K562 (cell line): Measurements from ENCODE around the gene RXRA. TPM values are rescaled to one million over a fixed set of nuclear protein-coding genes. Genes with fewer than 3 reads are reported as not detected.

ENCODE experiments used
- ATAC-seq: fragments of 200-7000 bp; cut with Tn5 transposase; 3 replicates; pipeline ENCODE4 v1.9.1; 2020; ENCODE audit warnings: moderate library complexity
- BruUV-seq: library from RNA; stranded (reverse); fragments of 400-500 nt; replicated peaks from 2 replicates; lab custom pipeline; 2021; lab: Mats Ljungman, UMichigan
- CTCF ChIA-PET: fragments of 300-600 bp; formaldehyde crosslinking; extraction: SDS; loops from one replicate; lab custom pipeline; 2021; ENCODE audit warnings: low intra/inter-chr PET ratio; lab: Yijun Ruan, JAX
- POLR2A ChIA-PET: fragments of 300-600, 350-650 bp; sonication (Branson Sonifier 250); formaldehyde crosslinking; extraction: SDS; loops from one replicate; lab custom pipeline; 2021; ENCODE audit warnings: antibody characterized with exemption, inconsistent platforms; lab: Yijun Ruan, JAX
- DNase-seq, 4 experiments: peaks; one replicate each; pipeline versions ENCODE4 v3.0.0 to v3.0.0-alpha.2; 2011 to 2018; ENCODE audit warnings: low spot score in 3 of 4, mixed read lengths in 3 of 4; ENCODE audit errors: extremely low read depth in 1 of 4
- FAIRE-seq: peaks from 2 replicates; lab custom pipeline; 2011; peaks lifted over from hg19 to GRCh38; lab: Jason Lieb, UNC
- H2AFZ ChIP-seq: 2 replicates; pipeline ENCODE4 v1.6.0; 2011; ENCODE audit warnings: low read depth, low read length, control low read depth, inconsistent platforms
- H3K27ac ChIP-seq: fragments of 200-600 bp; 3 replicates; pipeline ENCODE4 v1.8.0; 2011; ENCODE audit warnings: low read depth, mild to moderate bottlenecking, control low read depth, inconsistent platforms, low read length, moderate library complexity, mixed read lengths; ENCODE audit errors: extremely low read depth
- H3K27me3 ChIP-seq, 2 experiments: fragments of 300-600 bp in 1 of 2; 2 replicates in 1 of 2; 3 replicates in 1 of 2; pipeline versions ENCODE4 v1.6.0 to v1.8.0; 2011; ENCODE audit warnings: inconsistent platforms in 2 of 2, low read length in 2 of 2, mild to moderate bottlenecking in 1 of 2, mixed read lengths in 1 of 2, moderate library complexity in 1 of 2; ENCODE audit not compliant: control insufficient read depth in 2 of 2, insufficient read depth in 2 of 2
- H3K36me3 ChIP-seq: fragments of 300-600 bp; 3 replicates; pipeline ENCODE4 v1.8.0; 2011; ENCODE audit warnings: mild to moderate bottlenecking, low read length, inconsistent platforms; ENCODE audit not compliant: control insufficient read depth, insufficient read depth
- H3K4me1 ChIP-seq, 2 experiments: fragments of 200-600 bp in 1 of 2; replicated peaks in 1 of 2; 2 replicates in 1 of 2; 3 replicates in 1 of 2; pipeline versions ENCODE4 v1.5.1 to v1.8.0; 2011; ENCODE audit warnings: inconsistent platforms in 2 of 2, low read length in 2 of 2, mild to moderate bottlenecking in 1 of 2, mixed read lengths in 1 of 2, moderate library complexity in 1 of 2; ENCODE audit not compliant: control insufficient read depth in 2 of 2, insufficient read depth in 2 of 2
- H3K4me2 ChIP-seq: 2 replicates; pipeline ENCODE4 v1.6.1; 2011; ENCODE audit warnings: low read length, control low read depth, inconsistent platforms, mixed read lengths; ENCODE audit not compliant: insufficient read depth
- H3K4me3 ChIP-seq: fragments of 200-600 bp; sonication (generic), shearing (Covaris generic); 2 replicates; pipeline ENCODE4 v1.5.1; 2016; ENCODE audit warnings: control low read depth, inconsistent platforms
- H3K79me2 ChIP-seq: fragments of 200-600 bp; 3 replicates; pipeline ENCODE4 v1.8.0; 2011; ENCODE audit warnings: low read length, inconsistent platforms; ENCODE audit not compliant: control insufficient read depth, insufficient read depth
- H3K9ac ChIP-seq, 2 experiments: 2 replicates each; pipeline versions ENCODE4 v1.6.0 to v1.6.1; 2011; ENCODE audit warnings: low read depth in 2 of 2, low read length in 2 of 2, control low read depth in 1 of 2, inconsistent platforms in 1 of 2, mild to moderate bottlenecking in 1 of 2, mixed read lengths in 1 of 2; ENCODE audit not compliant: insufficient read depth in 1 of 2
- H3K9me1 ChIP-seq: one replicate; pipeline ENCODE4 v1.6.0; 2011; ENCODE audit warnings: inconsistent platforms, mild to moderate bottlenecking, low read length, moderate library complexity; ENCODE audit not compliant: control insufficient read depth, insufficient read depth
- H3K9me3 ChIP-seq: replicated peaks from 2 replicates; pipeline ENCODE4 v1.5.1; 2011; ENCODE audit warnings: low read depth, low read length, inconsistent platforms; ENCODE audit not compliant: control insufficient read depth, insufficient read depth
- H4K20me1 ChIP-seq: replicated peaks from 2 replicates; pipeline ENCODE4 v1.6.1; 2011; ENCODE audit warnings: low read length, inconsistent platforms, mixed read lengths; ENCODE audit not compliant: control insufficient read depth, insufficient read depth
- FOXJ2 ChIP-seq: fragments of 200-800 bp; sonication (Bioruptor generic); IDR thresholded peaks from 2 replicates; pipeline ENCODE4 v1.6.1; 2016; ENCODE audit warnings: missing genetic modification characterization, missing compliant biosample characterization
- GATA2 ChIP-seq: sonication (generic); formaldehyde crosslinking; IDR thresholded peaks from 2 replicates; pipeline ENCODE4 v1.4.0; 2020; ENCODE audit warnings: mild to moderate bottlenecking, missing genetic modification reagents
- MECOM ChIP-seq: fragments of 250-450 bp; sonication (Bioruptor Pico); IDR thresholded peaks from 2 replicates; pipeline ENCODE4 v1.8.0; 2022; ENCODE audit warnings: inconsistent platforms
- MTA3 ChIP-seq: fragments of 450-650 bp; formaldehyde crosslinking; IDR thresholded peaks from 2 replicates; pipeline ENCODE4 v1.6.1; 2017; ENCODE audit warnings: mild to moderate bottlenecking, borderline replicate concordance
- SMARCA5 ChIP-seq: fragments of 450-650 bp; IDR thresholded peaks from 2 replicates; pipeline ENCODE4 v1.6.1; 2016
- SRSF1 ChIP-seq: fragments of 200-400 bp; formaldehyde crosslinking; IDR thresholded peaks from 2 replicates; pipeline ENCODE4 v1.6.1; 2017; ENCODE audit warnings: mild to moderate bottlenecking, low read depth, low read length, moderate library complexity
- TBP ChIP-seq: optimal IDR thresholded peaks from 2 replicates; pipeline ENCODE3; 2011; ENCODE audit warnings: low read depth, low read length, improper control_type of control experiment
- WHSC1 ChIP-seq: IDR thresholded peaks from one replicate; pipeline ENCODE4 v1.6.1; 2012; ENCODE audit warnings: low read length, control low read depth, inconsistent platforms
- ZNF143 ChIP-seq: sonication (generic); formaldehyde crosslinking; IDR thresholded peaks from 2 replicates; pipeline ENCODE4 v1.9.0; 2022; ENCODE audit warnings: mild to moderate bottlenecking, missing genetic modification reagents
- ZNF3 ChIP-seq: fragments of 250-450 bp; sonication (Bioruptor Pico); IDR thresholded peaks from 2 replicates; pipeline ENCODE4 v1.5.0; 2021; ENCODE audit warnings: mild to moderate bottlenecking, moderate library complexity
- ZNF79 ChIP-seq: fragments of 250-450 bp; sonication (Bioruptor Pico); IDR thresholded peaks from 2 replicates; pipeline ENCODE4 v1.4.0; 2020; ENCODE audit warnings: low read depth, mild to moderate bottlenecking, moderate library complexity
- WGBS: fragments of 100-300 bp; shearing (Covaris generic); methylation state at CpG from one replicate; pipeline ENCODE4 v1.1.6; 2016; ENCODE audit warnings: low coverage, mixed read lengths; ENCODE audit not compliant: insufficient coverage; ENCODE audit errors: missing lambda C conversion rate; 5-methylcytosine and 5-hydroxymethylcytosine counted together
- in situ Hi-C: fragments of 300-500 bp; cut with MboI; formaldehyde crosslinking; loops from 4 replicates; pipeline ENCODE4 v1.15.0; 2018; ENCODE audit warnings: inconsistent platforms, mixed read lengths
- intact Hi-C: fragments of 100-400 bp; cut with micrococcal nuclease; formaldehyde crosslinking; loops from 2 replicates; pipeline ENCODE4 v1.14.2; 2022
- polyA plus RNA-seq, 8 experiments: library from polyadenylated mRNA; depleted of rRNA in 4 of 8; stranded (reverse) in 5 of 8; unstranded in 3 of 8; fragments of >200 nt; fragmentation: Nextera tagmentation in 2 of 8; fragmentation: Illumina TruSeq in 1 of 8; extraction: Ambion mirVana in 2 of 8; extraction: Trizol in 1 of 8; gene quantifications; 2 replicates each; pipeline versions ENCODE4 v1.2.1 to v1.2.3, GENCODE V29; 2011 to 2014; ENCODE audit warnings: inconsistent platforms in 1 of 8, missing spikeins in 1 of 8
- total RNA-seq, 7 experiments: library from RNA; depleted of rRNA in 6 of 7; stranded (reverse); fragments of >200 nt in 6 of 7; fragmentation: Illumina TruSeq in 2 of 7; extraction: Trizol in 2 of 7; gene quantifications; 2 replicates each; pipeline versions ENCODE4 v1.2.1 to v1.2.3, GENCODE V29; 2011 to 2021; ENCODE audit warnings: low replicate concordance in 1 of 7
- TF ChIP-seq, protein P1 (sequence below): fragments of 450-650 bp; formaldehyde crosslinking; conservative IDR thresholded peaks from 2 replicates; pipeline ENCODE4 v1.4.0; 2022; ENCODE audit warnings: mild to moderate bottlenecking, missing genetic modification characterization
- TF ChIP-seq, protein P2 (sequence below): fragments of 250-450 bp; sonication (Bioruptor Pico); IDR thresholded peaks from 2 replicates; pipeline ENCODE4 v1.8.0; 2021; ENCODE audit warnings: moderate library complexity, mild to moderate bottlenecking, inconsistent platforms
- TF ChIP-seq, protein P3 (sequence below): fragments of 450-650 bp; formaldehyde crosslinking; IDR thresholded peaks from 2 replicates; pipeline ENCODE4 v1.4.0; 2022; ENCODE audit warnings: missing genetic modification characterization
- TF ChIP-seq, protein P4 (sequence below): sonication (generic); formaldehyde crosslinking; IDR thresholded peaks from 2 replicates; pipeline ENCODE4 v1.9.0; 2022; ENCODE audit warnings: mild to moderate bottlenecking, missing genetic modification reagents

Gene RXRA
- total and polyA plus RNA-seq, 9 of the 15 experiments (the other 6 are each of a cell fraction or from before 2014, with no cell fraction given), result 0.35 to 23.6 (median 4.6) TPM

DNA sequence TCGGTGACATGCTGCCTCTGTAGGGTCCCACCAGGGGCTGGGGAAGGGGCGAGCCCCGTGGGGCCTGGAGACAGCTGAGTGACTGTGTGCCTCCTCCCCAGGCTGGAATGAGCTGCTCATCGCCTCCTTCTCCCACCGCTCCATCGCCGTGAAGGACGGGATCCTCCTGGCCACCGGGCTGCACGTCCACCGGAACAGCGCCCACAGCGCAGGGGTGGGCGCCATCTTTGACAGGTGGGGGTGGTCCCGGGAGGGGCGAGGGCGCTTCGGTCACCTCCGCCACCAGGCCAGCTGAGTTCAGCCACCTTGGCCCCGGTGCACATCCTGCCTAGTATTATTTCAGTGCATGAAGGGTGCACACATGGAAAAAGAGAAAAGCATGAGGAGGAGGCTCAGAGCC is 102.8 kb downstream of the RXRA start:
- 73% methylated on average over 6 of the region's 20 CpGs for WGBS
- in situ Hi-C loops (no loop called here), intact Hi-C loops (no loop called here)
- peaks cover 0 to 18% of the 10 kb centered on the region in 2 experiments; a peak in 2 of 5 replicates for H3K4me1 ChIP-seq
- no peaks in the 10 kb centered on the region for H3K79me2 ChIP-seq
- no peak overlapping the region for H3K9ac ChIP-seq
- ATAC-seq (no peak), DNase-seq (no peak), FAIRE-seq (no peak)
- BruUV-seq, result no TSS peak
- ChIA-PET POLR2A (no interaction called here), CTCF (interaction anchor here (0.6 kb wide), 1 partner anchor 256 kb away, joined by 4 read pairs; no protein-coding TSS in a partner anchor)
- no peak overlapping the region for H3K4me2 ChIP-seq
- H3K9me3 ChIP-seq, result no peaks in the 10 kb centered on the region
- no peak overlapping the region for H2AFZ ChIP-seq
- peaks cover 4% of the 10 kb centered on the region for H3K9me1 ChIP-seq
- no peak overlapping the region for H3K4me3 ChIP-seq
- peaks cover 4% of the 10 kb centered on the region; the same call in 1 of the 2 replicates for H4K20me1 ChIP-seq
- no peak overlapping the region for H3K27ac ChIP-seq
- H3K36me3 ChIP-seq, result peaks cover under 1% of the 10 kb centered on the region; the same call in 1 of the 3 replicates
- H3K27me3 ChIP-seq, result no peaks in the 10 kb centered on the region
- TF ChIP-seq TBP (no peak), ZNF79 (no peak), ZNF143 (no peak), FOXJ2 (tag) (no peak), ZNF3 (CRISPR knock-in tag) (no peak), SRSF1 (no peak), WHSC1 (no peak), MECOM (CRISPR knock-in tag) (no peak), GATA2 (no peak), MTA3 (no peak), SMARCA5 (no peak)
- TF ChIP-seq, protein P1, sequence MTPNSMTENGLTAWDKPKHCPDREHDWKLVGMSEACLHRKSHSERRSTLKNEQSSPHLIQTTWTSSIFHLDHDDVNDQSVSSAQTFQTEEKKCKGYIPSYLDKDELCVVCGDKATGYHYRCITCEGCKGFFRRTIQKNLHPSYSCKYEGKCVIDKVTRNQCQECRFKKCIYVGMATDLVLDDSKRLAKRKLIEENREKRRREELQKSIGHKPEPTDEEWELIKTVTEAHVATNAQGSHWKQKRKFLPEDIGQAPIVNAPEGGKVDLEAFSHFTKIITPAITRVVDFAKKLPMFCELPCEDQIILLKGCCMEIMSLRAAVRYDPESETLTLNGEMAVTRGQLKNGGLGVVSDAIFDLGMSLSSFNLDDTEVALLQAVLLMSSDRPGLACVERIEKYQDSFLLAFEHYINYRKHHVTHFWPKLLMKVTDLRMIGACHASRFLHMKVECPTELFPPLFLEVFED (CRISPR knock-in tag), result no peak
- TF ChIP-seq, protein P2, sequence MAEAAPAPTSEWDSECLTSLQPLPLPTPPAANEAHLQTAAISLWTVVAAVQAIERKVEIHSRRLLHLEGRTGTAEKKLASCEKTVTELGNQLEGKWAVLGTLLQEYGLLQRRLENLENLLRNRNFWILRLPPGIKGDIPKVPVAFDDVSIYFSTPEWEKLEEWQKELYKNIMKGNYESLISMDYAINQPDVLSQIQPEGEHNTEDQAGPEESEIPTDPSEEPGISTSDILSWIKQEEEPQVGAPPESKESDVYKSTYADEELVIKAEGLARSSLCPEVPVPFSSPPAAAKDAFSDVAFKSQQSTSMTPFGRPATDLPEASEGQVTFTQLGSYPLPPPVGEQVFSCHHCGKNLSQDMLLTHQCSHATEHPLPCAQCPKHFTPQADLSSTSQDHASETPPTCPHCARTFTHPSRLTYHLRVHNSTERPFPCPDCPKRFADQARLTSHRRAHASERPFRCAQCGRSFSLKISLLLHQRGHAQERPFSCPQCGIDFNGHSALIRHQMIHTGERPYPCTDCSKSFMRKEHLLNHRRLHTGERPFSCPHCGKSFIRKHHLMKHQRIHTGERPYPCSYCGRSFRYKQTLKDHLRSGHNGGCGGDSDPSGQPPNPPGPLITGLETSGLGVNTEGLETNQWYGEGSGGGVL, result no peak
- TF ChIP-seq, protein P3, sequence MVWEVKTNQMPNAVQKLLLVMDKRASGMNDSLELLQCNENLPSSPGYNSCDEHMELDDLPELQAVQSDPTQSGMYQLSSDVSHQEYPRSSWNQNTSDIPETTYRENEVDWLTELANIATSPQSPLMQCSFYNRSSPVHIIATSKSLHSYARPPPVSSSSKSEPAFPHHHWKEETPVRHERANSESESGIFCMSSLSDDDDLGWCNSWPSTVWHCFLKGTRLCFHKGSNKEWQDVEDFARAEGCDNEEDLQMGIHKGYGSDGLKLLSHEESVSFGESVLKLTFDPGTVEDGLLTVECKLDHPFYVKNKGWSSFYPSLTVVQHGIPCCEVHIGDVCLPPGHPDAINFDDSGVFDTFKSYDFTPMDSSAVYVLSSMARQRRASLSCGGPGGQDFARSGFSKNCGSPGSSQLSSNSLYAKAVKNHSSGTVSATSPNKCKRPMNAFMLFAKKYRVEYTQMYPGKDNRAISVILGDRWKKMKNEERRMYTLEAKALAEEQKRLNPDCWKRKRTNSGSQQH (CRISPR knock-in tag), result no peak
- TF ChIP-seq, protein P4, sequence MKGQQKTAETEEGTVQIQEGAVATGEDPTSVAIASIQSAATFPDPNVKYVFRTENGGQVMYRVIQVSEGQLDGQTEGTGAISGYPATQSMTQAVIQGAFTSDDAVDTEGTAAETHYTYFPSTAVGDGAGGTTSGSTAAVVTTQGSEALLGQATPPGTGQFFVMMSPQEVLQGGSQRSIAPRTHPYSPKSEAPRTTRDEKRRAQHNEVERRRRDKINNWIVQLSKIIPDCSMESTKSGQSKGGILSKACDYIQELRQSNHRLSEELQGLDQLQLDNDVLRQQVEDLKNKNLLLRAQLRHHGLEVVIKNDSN (CRISPR knock-in tag), result no peak
